ENCODE measurements around the gene FRMPD1.

GRCh38 chr9:37639109-37639762 lies 11.5 kb upstream of the FRMPD1 start:
- TF ChIP-seq, protein P1, sequence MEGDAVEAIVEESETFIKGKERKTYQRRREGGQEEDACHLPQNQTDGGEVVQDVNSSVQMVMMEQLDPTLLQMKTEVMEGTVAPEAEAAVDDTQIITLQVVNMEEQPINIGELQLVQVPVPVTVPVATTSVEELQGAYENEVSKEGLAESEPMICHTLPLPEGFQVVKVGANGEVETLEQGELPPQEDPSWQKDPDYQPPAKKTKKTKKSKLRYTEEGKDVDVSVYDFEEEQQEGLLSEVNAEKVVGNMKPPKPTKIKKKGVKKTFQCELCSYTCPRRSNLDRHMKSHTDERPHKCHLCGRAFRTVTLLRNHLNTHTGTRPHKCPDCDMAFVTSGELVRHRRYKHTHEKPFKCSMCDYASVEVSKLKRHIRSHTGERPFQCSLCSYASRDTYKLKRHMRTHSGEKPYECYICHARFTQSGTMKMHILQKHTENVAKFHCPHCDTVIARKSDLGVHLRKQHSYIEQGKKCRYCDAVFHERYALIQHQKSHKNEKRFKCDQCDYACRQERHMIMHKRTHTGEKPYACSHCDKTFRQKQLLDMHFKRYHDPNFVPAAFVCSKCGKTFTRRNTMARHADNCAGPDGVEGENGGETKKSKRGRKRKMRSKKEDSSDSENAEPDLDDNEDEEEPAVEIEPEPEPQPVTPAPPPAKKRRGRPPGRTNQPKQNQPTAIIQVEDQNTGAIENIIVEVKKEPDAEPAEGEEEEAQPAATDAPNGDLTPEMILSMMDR (IDR thresholded peaks at IDR 0.05), result no peak
- TF ChIP-seq FOXK1 (CRISPR knock-in tag; IDR thresholded peaks at IDR 0.05) (no peak), ATF3 (CRISPR knock-in tag; conservative IDR thresholded peaks at IDR 0.05) (no peak), ELF4 (CRISPR knock-in tag; IDR thresholded peaks at IDR 0.05; ENCODE audit: low read depth) (no peak), SMAD3 (CRISPR knock-in tag; IDR thresholded peaks at IDR 0.05; ENCODE audit: borderline replicate concordance) (no peak), ZNF512 (CRISPR knock-in tag; IDR thresholded peaks at IDR 0.05; ENCODE audit: borderline replicate concordance) (no peak), MYBL2 (CRISPR knock-in tag; IDR thresholded peaks at IDR 0.05) (no peak)
